Measurements from ENCODE around the gene TEN1.
"Not testable (repeated sequence)": the region's sequence is repeated elsewhere in the genome, so short reads cannot be mapped to it uniquely, and the experiment has no call there.

GRCh38 chr17:76042868-76043267, 63.8 kb downstream of the TEN1 start:
- TF ChIP-seq POLR2A (IDR thresholded peaks at IDR 0.05); CTCF (IDR thresholded peaks at IDR 0.05 in 8 of 11, conservative IDR thresholded peaks at IDR 0.05 in 3 of 11); POLR2AphosphoS5 (IDR thresholded peaks at IDR 0.05): not testable (repeated sequence)
